Pancreas (tissue), 10 donors: Measurements from ENCODE around the gene EEF1AKMT3. TPM values are rescaled to one million over a fixed set of nuclear protein-coding genes. Genes with fewer than 3 reads are reported as not detected.

Experiments
- ATAC-seq, 4 donors: fragments of 200-7000 bp; cut with Tn5 transposase; one replicate each; pipeline versions ENCODE4 v1.8.0 to v1.9.1; 2020; ENCODE audit warnings: mild to moderate bottlenecking in 4 of 4, moderate library complexity in 4 of 4
- DNase-seq, 6 donors: peaks; one replicate each; pipeline ENCODE4 v3.0.0-alpha.2; 2020
- FAIRE-seq: peaks from 2 replicates; lab custom pipeline; 2012; peaks lifted over from hg19 to GRCh38; lab: Jason Lieb, UNC
- H3K27ac ChIP-seq, 4 donors: fragments of 200-600 bp; sonication (generic); 1 replicate in 3 of 4; 2 replicates in 1 of 4; pipeline versions ENCODE4 v1.5.0 to v1.8.0; 2020
- H3K27me3 ChIP-seq, 4 donors: fragments of 200-600 bp; one replicate each; pipeline ENCODE4 v1.8.0; 2021
- H3K36me3 ChIP-seq, 3 donors: fragments of 200-600 bp; sonication (generic) in 1 of 3; one replicate each; pipeline versions ENCODE4 v1.5.0 to v1.8.0; 2020 to 2021
- H3K4me1 ChIP-seq, 3 donors: fragments of 200-600 bp; one replicate each; pipeline ENCODE4 v1.8.0; 2021
- H3K4me3 ChIP-seq, 4 donors: fragments of 200-600 bp; sonication (generic) in 2 of 4; one replicate each; pipeline versions ENCODE4 v1.5.0 to v1.8.0; 2020 to 2021
- H3K9me3 ChIP-seq, 4 donors: fragments of 200-600 bp; one replicate each; pipeline ENCODE4 v1.8.0; 2021
- CTCF ChIP-seq, 4 donors: fragments of 200-600 bp; sonication (generic) in 3 of 4; IDR thresholded peaks; one replicate each; pipeline versions ENCODE4 v1.5.0 to v1.8.0; 2021; ENCODE audit warnings: antibody characterized with exemption in 4 of 4
- whole genome bisulfite sequencing, 2 donors: extraction: QIAGEN DNeasy Blood & Tissue Kit; methylation state at CpG; one replicate each; pipeline ENCODE4 v1.1.7; 2013; 5-methylcytosine and 5-hydroxymethylcytosine counted together
- intact Hi-C, 3 donors: fragments of 100-400 bp; cut with DNase I; formaldehyde crosslinking; loops; one replicate each; pipeline versions ENCODE4 v1.11.1 to v1.14.2; 2022
- polyA plus RNA-seq, 2 donors: library from polyadenylated mRNA; stranded (reverse); fragments of 200-250 nt; gene quantifications; one replicate each; pipeline ENCODE4 v1.2.3, GENCODE V29; 2013
- total RNA-seq, 6 donors: library from RNA; stranded (reverse); fragmentation: NEBNext Ultra II Directional in 4 of 6; extraction: Animal tissue kit (Norgen Biotek cat#: 25700) in 4 of 6; gene quantifications; one replicate each; pipeline versions ENCODE4 v1.2.1 to v1.2.4, GENCODE V29; 2021 to 2023
- donor health status: healthy with polysubstance abuse.
- donor health status: DM: no; HTN: no; CAD: no; lungs with moderate emphysema.
- donor health status: DM: no; HTN: no; CAD: no.
- donor health status: control.
- donor health status: control.
- donor health status: Bipolar disorder and iron deficiency.
- donor health status: DM: yes; HTN: yes; CAD: no.
- donor health status: DM: no; HTN: no; CAD: no.
- donor health status: DM: no; HTN: no; CAD: no.
- donor health status: DM: yes; HTN: yes; CAD: no.

The EEF1AKMT3 gene
- total and polyA plus RNA-seq, 8 donors, result 3.7 to 20.8 (median 14.4) TPM

GRCh38 chr12:57797933-57798332 lies 25.5 kb downstream of the EEF1AKMT3 start:
- FAIRE-seq (no peak), DNase-seq (no peak), ATAC-seq (peak in 1 of 4 donors; percentile 63)
- Histone ChIP-seq H3K9me3 (no peaks in the 10 kb centered on the region), H3K36me3 (peaks cover 0 to 70% (median 10%) of the 10 kb centered on the region in 3 donors), H3K4me1 (no peaks in the 10 kb centered on the region), H3K27ac (peak overlapping the region in 2 of 4 donors; percentile 0 to 4), H3K4me3 (no peak overlapping the region), H3K27me3 (no peaks in the 10 kb centered on the region)
- intact Hi-C loops, result no loop called here
- no peak for TF ChIP-seq CTCF (IDR thresholded peaks at IDR 0.05)
- 75 to 88% methylated on average over 1 of the region's 1 CpG for WGBS, 2 donors

- ATAC-seq, result no peak
- H3K4me3 ChIP-seq, result no peak overlapping the region
- no peaks in the 10 kb centered on the region for H3K4me1 ChIP-seq
- H3K9me3 ChIP-seq, result no peaks in the 10 kb centered on the region
- intact Hi-C loops, result loop anchor here in 1 of 3 donors (10.0 kb wide), 1 partner anchor 104 kb away; no protein-coding TSS in a partner anchor
- no peak for FAIRE-seq
- H3K27ac ChIP-seq, result no peak overlapping the region
- no peak for DNase-seq
- 92 to 99% methylated on average over 3 of the region's 3 CpGs for WGBS, 2 donors
- H3K27me3 ChIP-seq, result no peaks in the 10 kb centered on the region
- peaks cover 0 to 55% (median 2%) of the 10 kb centered on the region in 3 donors for H3K36me3 ChIP-seq
- TF ChIP-seq CTCF (IDR thresholded peaks at IDR 0.05), result no peak
Measured at GRCh38 chr12:57800965-57801364, 28.6 kb downstream of the EEF1AKMT3 start.

GRCh38 chr12:57802607-57803006 lies 30.2 kb downstream of the EEF1AKMT3 start:
- FAIRE-seq, result no peak
- Histone ChIP-seq H3K27me3 (no peaks in the 10 kb centered on the region), H3K36me3 (peaks cover 0 to 54% (median 5%) of the 10 kb centered on the region in 3 donors), H3K9me3 (no peaks in the 10 kb centered on the region), H3K4me1 (no peaks in the 10 kb centered on the region), H3K4me3 (no peak overlapping the region), H3K27ac (no peak overlapping the region)
- ATAC-seq, result no peak
- intact Hi-C loops, result loop anchor here in 1 of 3 donors (10.0 kb wide), 1 partner anchor 102 kb away; no protein-coding TSS in a partner anchor
- TF ChIP-seq CTCF (IDR thresholded peaks at IDR 0.05), result no peak
- WGBS, 2 donors, result 88 to 89% methylated on average over 1 of the region's 1 CpG
- DNase-seq, result no peak

GRCh38 chr12:57803319-57803893 lies 31.0 kb downstream of the EEF1AKMT3 start:
- Histone ChIP-seq H3K36me3 (peaks cover 0 to 59% (median 5%) of the 10 kb centered on the region in 3 donors), H3K27ac (no peak overlapping the region), H3K4me3 (no peak overlapping the region), H3K4me1 (no peaks in the 10 kb centered on the region), H3K9me3 (no peaks in the 10 kb centered on the region), H3K27me3 (no peaks in the 10 kb centered on the region)
- ATAC-seq (peak; percentile 60 to 98 (median 92)), FAIRE-seq (no peak), DNase-seq (peak; percentile 37 to 78 (median 57))
- peak; percentile 43 to 59 (median 54) for TF ChIP-seq CTCF (IDR thresholded peaks at IDR 0.05)
- 39 to 42% methylated on average over 9 of the region's 9 CpGs for WGBS, 2 donors
- intact Hi-C loops, result loop anchor here in 1 of 3 donors (10.0 kb wide), 1 partner anchor 101 kb away; no protein-coding TSS in a partner anchor

GRCh38 chr12:57806677-57807076 lies 34.3 kb downstream of the EEF1AKMT3 start:
- 96% methylated on average over 3 of the region's 3 CpGs for WGBS, 2 donors
- H3K9me3 ChIP-seq, result no peaks in the 10 kb centered on the region
- no peak for ATAC-seq
- no peaks in the 10 kb centered on the region for H3K4me1 ChIP-seq
- DNase-seq, result no peak
- H3K27ac ChIP-seq, result no peak overlapping the region
- no peak for FAIRE-seq
- no peak overlapping the region for H3K4me3 ChIP-seq
- H3K36me3 ChIP-seq, result peaks cover 0 to 65% (median 9%) of the 10 kb centered on the region in 3 donors
- intact Hi-C loops, result loop anchor here in 1 of 3 donors (10.0 kb wide), 1 partner anchor 98 kb away; no protein-coding TSS in a partner anchor
- TF ChIP-seq CTCF (IDR thresholded peaks at IDR 0.05), result no peak
- H3K27me3 ChIP-seq, result no peaks in the 10 kb centered on the region
